ENCODE data around the gene FSTL1. TPM values are rescaled to one million over a fixed set of nuclear protein-coding genes. Genes with fewer than 3 reads are reported as not detected.

Gene FSTL1
- total and polyA plus RNA-seq, 2 of the 8 experiments (the other 6 are each of a cell fraction or from before 2014, with no cell fraction given) = 158 to 516 TPM

DNA sequence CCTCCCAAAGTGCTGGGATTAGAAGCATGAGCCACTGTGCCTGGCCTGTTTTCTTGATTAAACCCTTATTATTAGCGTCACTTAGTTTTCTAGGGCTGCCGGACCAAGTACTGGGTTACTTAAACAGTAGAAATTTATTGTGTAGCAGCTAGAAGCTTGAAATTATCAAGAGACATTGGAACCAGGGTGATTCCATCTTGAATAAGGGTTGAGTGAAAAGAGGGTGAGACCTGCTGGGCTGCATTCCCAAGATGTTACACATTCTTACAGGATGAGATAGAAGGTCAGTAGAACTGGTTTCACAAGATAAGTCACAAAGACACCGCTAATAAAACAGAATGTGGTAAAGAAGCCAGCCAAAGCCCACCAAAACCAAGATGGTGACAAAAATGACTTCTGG, 18.6 kb upstream of the FSTL1 start (continued):
- TF ChIP-seq CHD7 (IDR thresholded peaks at IDR 0.05; ENCODE audit: insufficient replicate concordance, low read length) = no peak
- TF ChIP-seq POU5F1 (IDR thresholded peaks at IDR 0.05; ENCODE audit: low read depth, low read length) = no peak
- TF ChIP-seq SAP30 (IDR thresholded peaks at IDR 0.05; ENCODE audit: insufficient read depth, insufficient replicate concordance, low read length) = no peak
- no peak for TF ChIP-seq CHD1 (IDR thresholded peaks at IDR 0.05; ENCODE audit: low read depth, low read length)
- TF ChIP-seq EZH2 (IDR thresholded peaks at IDR 0.05; ENCODE audit: low read depth, low read length, severe bottlenecking) = no peak
- no peak for TF ChIP-seq CREB1 (IDR thresholded peaks at IDR 0.05)
- TF ChIP-seq POLR2A (IDR thresholded peaks at IDR 0.05; ENCODE audit: control extremely low read depth in 1 of 2, low read depth in 2 of 2, low read length in 2 of 2) = no peak
- TF ChIP-seq ZNF274 (IDR thresholded peaks at IDR 0.05; ENCODE audit: borderline replicate concordance, extremely low read depth, low read length) = no peak
- TF ChIP-seq MAFK (IDR thresholded peaks at IDR 0.05; ENCODE audit: low read depth, low read length) = no peak
- TF ChIP-seq SP4 (IDR thresholded peaks at IDR 0.05; ENCODE audit: low read length) = no peak
- no peak for TF ChIP-seq CBX8 (IDR thresholded peaks at IDR 0.05; ENCODE audit: borderline replicate concordance, low read depth, low read length)
- no peak for TF ChIP-seq HDAC6 (IDR thresholded peaks at IDR 0.05; ENCODE audit: low read depth, low read length)
